ENCODE measurements around the gene PTGER2. TPM values are rescaled to one million over a fixed set of nuclear protein-coding genes. Genes with fewer than 3 reads are reported as not detected.

Gene PTGER2
- total RNA-seq, 1 donor from 2014 or later, result 5.3 TPM

DNA sequence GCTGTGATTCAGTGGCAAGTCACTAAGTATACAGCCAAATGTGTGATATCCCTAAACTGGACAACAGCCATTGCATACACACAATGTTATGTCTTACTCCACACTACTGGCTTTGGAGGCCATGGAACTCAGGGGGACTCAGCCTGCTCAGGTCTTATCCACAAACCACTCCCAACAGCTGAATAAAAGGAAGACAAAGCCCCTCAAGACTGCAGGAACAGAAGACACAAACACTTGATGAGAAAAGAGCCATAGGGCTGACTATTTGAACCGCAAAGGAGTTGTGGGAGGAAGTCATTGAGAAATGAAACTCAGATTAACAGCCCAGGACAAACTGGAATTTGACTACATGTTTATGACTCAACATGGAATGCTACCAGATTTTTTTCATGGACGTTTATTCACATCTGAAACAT, 40.9 kb downstream of the PTGER2 start:
- no peaks in the 10 kb centered on the region for H3K27me3 ChIP-seq
- no peak for DNase-seq
- no peaks in the 10 kb centered on the region for H3K9me3 ChIP-seq
- intact Hi-C loops (cut with DNase I), result no loop called here
- H3K27ac ChIP-seq, result no peak overlapping the region
- TF ChIP-seq, protein P1, sequence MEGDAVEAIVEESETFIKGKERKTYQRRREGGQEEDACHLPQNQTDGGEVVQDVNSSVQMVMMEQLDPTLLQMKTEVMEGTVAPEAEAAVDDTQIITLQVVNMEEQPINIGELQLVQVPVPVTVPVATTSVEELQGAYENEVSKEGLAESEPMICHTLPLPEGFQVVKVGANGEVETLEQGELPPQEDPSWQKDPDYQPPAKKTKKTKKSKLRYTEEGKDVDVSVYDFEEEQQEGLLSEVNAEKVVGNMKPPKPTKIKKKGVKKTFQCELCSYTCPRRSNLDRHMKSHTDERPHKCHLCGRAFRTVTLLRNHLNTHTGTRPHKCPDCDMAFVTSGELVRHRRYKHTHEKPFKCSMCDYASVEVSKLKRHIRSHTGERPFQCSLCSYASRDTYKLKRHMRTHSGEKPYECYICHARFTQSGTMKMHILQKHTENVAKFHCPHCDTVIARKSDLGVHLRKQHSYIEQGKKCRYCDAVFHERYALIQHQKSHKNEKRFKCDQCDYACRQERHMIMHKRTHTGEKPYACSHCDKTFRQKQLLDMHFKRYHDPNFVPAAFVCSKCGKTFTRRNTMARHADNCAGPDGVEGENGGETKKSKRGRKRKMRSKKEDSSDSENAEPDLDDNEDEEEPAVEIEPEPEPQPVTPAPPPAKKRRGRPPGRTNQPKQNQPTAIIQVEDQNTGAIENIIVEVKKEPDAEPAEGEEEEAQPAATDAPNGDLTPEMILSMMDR (IDR thresholded peaks at IDR 0.05), result no peak
- H3K36me3 ChIP-seq, result no peaks in the 10 kb centered on the region
- peak; percentile 50 for ATAC-seq
- peaks cover 16% of the 10 kb centered on the region for H3K4me1 ChIP-seq
- H3K4me3 ChIP-seq, result no peak overlapping the region

DNA sequence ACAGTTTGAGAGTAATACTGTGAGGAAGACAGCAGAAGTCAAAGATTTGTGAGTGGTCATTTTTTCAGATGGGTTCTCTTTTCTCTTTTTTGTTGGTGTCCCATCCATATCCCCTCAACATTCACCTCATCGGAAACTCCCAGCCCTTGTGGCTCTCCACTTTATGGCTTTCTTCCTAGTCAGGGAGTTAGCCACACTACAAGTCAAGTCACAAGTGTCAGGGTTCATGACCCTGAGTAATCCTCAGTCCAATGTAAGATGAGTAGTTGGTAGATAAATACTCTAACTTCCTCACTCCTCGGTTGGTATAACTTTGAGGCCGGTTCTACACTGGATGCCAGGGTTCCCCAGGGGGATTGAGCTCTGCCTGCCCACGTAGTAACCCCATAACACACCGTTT, 41.4 kb downstream of the PTGER2 start:
- ATAC-seq, result peak; percentile 45
- H3K4me1 ChIP-seq, result peaks cover 16% of the 10 kb centered on the region
- no peak overlapping the region for H3K27ac ChIP-seq
- TF ChIP-seq, protein P1 (IDR thresholded peaks at IDR 0.05), result no peak
- intact Hi-C loops (cut with DNase I), result no loop called here
- H3K9me3 ChIP-seq, result no peaks in the 10 kb centered on the region
- DNase-seq, result no peak
- H3K36me3 ChIP-seq, result no peaks in the 10 kb centered on the region
- no peaks in the 10 kb centered on the region for H3K27me3 ChIP-seq
- no peak overlapping the region for H3K4me3 ChIP-seq

DNA sequence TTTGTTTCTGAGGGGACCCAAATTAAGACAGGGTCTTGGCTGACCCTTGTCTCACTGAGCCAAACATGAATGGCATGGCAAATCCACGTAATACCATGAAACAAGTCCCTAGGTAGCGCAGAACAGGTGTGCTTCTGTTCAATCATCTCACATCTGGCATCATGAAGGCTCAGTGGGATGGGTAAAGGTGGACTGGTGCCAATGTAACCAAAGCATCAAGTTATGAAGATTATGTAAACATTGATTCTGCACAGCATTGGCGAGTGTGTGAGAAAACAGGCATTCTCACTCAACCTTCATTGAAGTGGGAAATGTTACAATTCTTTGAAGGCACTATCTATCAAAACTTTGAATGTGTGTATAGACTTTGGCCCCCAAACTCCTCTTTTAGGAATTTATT, 41.9 kb downstream of the PTGER2 start:
- intact Hi-C loops (cut with DNase I), result no loop called here
- ATAC-seq, result no peak

DNA sequence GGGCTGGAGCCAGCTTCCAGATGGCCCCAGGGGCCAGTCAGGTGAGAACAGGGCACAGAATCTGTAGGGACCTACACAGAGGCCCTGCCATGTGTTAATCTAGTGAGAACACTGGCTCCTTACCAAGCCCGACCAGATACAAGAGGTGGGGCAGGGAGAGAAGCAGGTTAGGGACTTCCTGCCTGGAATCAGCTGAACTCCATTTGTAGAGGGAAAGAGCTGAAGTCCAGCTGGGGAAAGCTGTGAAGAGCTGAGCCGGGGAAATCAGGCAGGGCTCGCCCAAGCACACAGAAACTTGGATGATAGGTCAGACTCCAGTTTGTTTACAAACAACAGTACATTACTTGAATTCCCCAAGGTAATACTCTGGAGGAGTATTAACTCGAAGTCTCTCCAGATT, 46.7 kb downstream of the PTGER2 start:
- Histone ChIP-seq H3K27me3 (no peaks in the 10 kb centered on the region), H3K27ac (no peak overlapping the region), H3K36me3 (no peaks in the 10 kb centered on the region), H3K9me3 (no peaks in the 10 kb centered on the region), H3K4me1 (peaks cover 3% of the 10 kb centered on the region), H3K4me3 (no peak overlapping the region)
- intact Hi-C loops (cut with DNase I), result no loop called here
- TF ChIP-seq, protein P1 (IDR thresholded peaks at IDR 0.05), result no peak
- ATAC-seq (peak; percentile 22), DNase-seq (no peak)

More for the DNA sequence above, 41.9 kb downstream of the PTGER2 start:
- TF ChIP-seq, protein P1 (IDR thresholded peaks at IDR 0.05), result no peak
- H3K4me1 ChIP-seq, result peaks cover 16% of the 10 kb centered on the region
- no peaks in the 10 kb centered on the region for H3K36me3 ChIP-seq
- no peaks in the 10 kb centered on the region for H3K9me3 ChIP-seq
- no peak for DNase-seq
- H3K27ac ChIP-seq, result no peak overlapping the region
- no peak overlapping the region for H3K4me3 ChIP-seq
- H3K27me3 ChIP-seq, result no peaks in the 10 kb centered on the region

DNA sequence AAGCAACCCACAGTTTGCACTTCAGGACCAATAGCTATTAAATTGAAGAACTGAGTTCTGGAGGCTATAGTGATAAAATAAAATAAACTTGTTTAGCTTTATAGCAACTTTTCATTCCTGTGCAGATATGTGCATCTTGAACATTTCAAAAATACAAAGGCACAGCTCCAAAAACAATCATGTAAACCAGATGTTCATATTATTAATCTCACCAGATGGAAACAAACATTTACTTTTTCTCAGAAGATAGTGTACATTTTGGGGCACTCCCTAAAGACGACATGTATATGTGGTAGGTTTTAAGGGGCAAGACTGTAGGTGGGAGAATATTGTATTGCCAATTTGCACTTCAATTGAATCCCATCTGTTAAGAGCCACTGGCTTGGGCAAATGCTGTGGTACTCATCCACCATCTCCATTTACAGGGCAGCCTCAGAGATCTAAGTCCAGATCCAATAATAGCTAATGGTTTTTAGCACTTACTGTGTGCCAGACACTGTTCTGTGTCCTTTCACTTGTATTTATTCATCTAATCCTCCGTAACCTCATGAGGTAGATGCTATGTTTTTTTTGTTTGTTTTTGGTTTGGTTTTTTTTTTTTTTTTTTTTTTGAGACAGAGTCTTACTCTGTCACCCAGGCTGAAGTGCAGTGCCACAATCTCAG, 49.1 kb downstream of the PTGER2 start:
- Histone ChIP-seq H3K27me3 (no peaks in the 10 kb centered on the region), H3K36me3 (no peaks in the 10 kb centered on the region), H3K4me3 (no peak overlapping the region), H3K4me1 (peaks cover 3% of the 10 kb centered on the region), H3K9me3 (no peaks in the 10 kb centered on the region), H3K27ac (no peak overlapping the region)
- TF ChIP-seq, protein P1 (IDR thresholded peaks at IDR 0.05), result no peak
- no peak for ATAC-seq
- intact Hi-C loops (cut with DNase I), result no loop called here
- DNase-seq, result no peak

DNA sequence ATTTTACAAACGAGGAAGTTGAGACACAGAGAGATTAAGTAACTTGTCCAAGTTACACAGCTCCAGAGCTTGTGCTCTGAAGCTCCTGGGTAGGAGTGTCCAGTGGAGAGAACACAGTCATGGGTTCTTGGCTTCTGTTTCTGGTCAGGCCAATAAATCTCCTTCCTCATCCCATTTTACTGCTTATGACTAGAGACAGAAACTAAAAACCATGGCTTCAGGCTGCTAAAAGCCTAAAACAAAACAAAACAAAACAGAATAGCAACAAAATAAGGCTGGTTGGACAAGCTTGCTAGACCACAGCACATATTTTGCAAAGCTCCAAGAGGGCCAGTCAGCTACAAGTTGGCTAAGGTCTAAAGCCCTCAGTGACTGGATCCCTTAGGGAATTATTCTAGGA, 49.8 kb downstream of the PTGER2 start:
- TF ChIP-seq, protein P1 (IDR thresholded peaks at IDR 0.05), result no peak
- Histone ChIP-seq H3K36me3 (no peaks in the 10 kb centered on the region), H3K4me1 (peaks cover 3% of the 10 kb centered on the region), H3K27ac (no peak overlapping the region), H3K9me3 (no peaks in the 10 kb centered on the region), H3K4me3 (no peak overlapping the region), H3K27me3 (no peaks in the 10 kb centered on the region)
- ATAC-seq (peak; percentile 84), DNase-seq (no peak)
- intact Hi-C loops (cut with DNase I), result no loop called here

All from upper lobe of right lung (tissue), 1 donor.